Cardiac septum (tissue), 1 donor: Measurements from ENCODE around the gene CCDC6. TPM values are rescaled to one million over a fixed set of nuclear protein-coding genes. Genes with fewer than 3 reads are reported as not detected.
"Not testable (repeated sequence)": the region's sequence is repeated elsewhere in the genome, so short reads cannot be mapped to it uniquely, and the experiment has no call there.

Source experiments
- DNase-seq: peaks from one replicate; pipeline ENCODE4 v3.0.0-alpha.2; 2020; ENCODE audit warnings: low spot score
- intact Hi-C: fragments of 100-400 bp; cut with DNase I; formaldehyde crosslinking; loops from one replicate; pipeline ENCODE4 v1.14.0; 2022
- total RNA-seq: library from RNA; stranded (reverse); fragmentation: NEBNext Ultra II Directional; extraction: Animal tissue kit (Norgen Biotek cat#: 25700); gene quantifications from one replicate; pipeline ENCODE4 v1.2.1, GENCODE V29; 2021
- donor health status: DM: no; HTN: no; CAD: no.

CCDC6 gene
- total RNA-seq, 1 donor from 2014 or later: 20.0 TPM

DNA sequence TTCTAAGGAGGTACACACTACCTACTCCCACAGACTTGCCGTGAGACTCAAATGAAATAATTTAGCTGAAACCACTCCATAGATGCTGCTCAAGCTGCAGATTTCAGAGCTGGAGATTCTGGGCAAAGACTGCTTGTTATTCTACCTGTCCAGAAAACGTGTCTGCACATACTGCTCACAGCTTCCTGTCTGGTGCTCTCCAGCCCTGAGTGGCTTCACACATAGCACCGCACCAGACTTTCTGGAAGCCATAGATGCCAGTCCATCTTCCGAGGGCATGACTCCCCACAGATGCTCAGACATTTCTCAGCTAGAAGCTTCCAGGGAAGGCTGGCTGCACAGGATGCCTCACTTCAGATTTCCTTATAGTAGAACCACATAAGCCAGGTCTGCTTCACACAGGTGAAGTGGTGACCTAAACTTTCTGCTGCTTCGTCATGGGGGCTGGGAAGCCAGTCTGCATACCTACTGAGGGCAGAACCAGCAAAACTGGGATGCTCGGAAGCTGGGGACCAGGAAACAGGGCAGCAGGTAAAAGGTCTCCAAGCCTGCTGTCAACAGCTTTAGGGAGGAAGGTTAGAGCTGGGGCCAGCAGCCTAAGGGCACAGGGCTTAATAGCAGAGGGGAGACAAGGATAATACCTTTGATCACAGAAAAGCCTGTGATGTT is 18.2 kb downstream of the CCDC6 start:
- no peak for DNase-seq
- intact Hi-C loops: no loop called here

DNA sequence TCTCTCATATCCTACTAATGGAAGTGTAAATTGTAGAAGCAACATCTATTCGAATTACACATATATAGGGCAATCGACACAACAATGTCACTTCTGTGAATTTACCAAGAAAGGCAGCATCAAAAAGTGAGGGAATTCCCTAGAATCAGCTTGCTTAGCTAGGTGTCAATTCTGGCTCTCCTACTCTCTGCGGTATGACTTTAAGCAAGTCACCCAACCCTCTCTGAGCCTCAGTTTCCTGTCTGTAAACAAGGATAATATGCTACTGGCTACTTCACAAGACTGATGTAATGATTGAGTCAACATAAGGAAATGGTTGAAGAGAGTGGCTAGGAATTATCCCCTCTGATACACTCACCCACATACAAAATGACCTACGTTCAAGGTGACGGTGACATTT is 19.4 kb downstream of the CCDC6 start:
- no peak for DNase-seq
- intact Hi-C loops: no loop called here

DNA sequence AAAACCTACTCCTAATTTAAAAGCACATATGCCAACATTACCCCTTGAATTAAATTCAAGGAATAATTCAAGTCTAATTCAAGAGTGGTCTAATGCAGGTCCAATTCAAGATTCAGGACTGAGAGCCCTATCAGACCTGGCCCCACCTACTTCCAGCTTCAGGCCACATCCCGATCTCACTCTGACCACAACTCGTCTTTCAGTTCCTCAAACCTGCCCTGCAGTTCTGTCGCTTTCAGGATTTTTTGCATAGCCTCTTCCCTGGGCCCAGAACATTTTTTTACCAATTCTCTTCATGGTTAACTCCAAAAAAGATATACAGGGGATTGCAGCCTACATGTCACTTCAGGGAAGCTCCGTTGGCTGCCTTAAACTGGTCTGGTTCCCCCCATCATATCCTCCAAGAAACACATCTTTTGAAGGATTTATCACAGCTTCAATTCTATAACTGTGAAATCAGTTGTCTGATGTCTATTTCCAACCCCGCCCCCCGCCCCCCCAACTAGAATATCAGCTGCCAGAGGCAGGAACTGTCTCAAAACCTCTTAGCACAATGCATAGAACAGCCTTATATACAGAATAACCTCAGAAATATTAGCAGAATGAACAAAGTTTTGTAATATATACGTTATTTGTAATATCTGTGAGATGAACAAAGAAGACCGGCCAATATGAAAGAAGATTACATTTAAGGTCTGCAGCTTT is 20.8 kb downstream of the CCDC6 start:
- intact Hi-C loops: no loop called here
- no peak for DNase-seq

DNA sequence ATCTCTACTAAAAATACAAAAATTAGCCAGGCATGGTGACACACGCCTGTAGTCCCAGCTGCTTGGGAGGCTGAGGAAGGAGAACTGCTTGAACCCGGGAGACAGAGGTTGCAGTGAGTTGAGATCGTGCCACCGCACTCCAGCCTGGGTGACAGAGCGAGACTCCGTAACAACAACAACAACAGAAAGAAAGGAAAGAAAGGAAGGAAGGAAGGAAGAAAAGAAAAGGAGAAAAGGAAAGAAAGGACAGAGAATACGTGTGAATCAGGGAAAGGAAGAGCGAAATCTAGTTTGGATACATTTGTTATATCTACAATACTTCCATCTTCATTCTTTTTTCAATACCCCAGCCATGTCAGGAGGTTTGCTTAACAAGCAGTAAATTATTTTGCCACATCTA is 21.5 kb downstream of the CCDC6 start:
- intact Hi-C loops, DNase-seq: not testable (repeated sequence)

DNA sequence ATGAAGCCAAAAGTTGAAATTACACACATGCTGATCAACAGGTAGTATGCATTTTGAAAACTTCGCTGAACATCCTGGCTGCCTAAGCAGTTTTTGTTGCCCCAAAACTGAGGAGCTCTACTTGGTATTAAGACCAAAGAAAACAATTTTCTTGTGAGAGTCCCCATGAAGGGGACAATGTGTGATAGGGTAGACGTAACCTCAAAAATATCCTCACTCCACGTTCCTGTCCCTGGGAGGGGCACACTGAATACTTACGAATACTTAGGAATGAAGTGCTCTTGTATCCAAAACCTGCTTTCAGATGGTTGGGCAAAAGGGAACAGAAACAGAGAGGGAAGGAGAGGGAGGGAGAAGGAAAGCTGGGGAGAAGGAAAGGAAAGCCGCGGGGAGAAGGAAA is 24.7 kb downstream of the CCDC6 start:
- DNase-seq: no peak
- intact Hi-C loops: no loop called here

DNA sequence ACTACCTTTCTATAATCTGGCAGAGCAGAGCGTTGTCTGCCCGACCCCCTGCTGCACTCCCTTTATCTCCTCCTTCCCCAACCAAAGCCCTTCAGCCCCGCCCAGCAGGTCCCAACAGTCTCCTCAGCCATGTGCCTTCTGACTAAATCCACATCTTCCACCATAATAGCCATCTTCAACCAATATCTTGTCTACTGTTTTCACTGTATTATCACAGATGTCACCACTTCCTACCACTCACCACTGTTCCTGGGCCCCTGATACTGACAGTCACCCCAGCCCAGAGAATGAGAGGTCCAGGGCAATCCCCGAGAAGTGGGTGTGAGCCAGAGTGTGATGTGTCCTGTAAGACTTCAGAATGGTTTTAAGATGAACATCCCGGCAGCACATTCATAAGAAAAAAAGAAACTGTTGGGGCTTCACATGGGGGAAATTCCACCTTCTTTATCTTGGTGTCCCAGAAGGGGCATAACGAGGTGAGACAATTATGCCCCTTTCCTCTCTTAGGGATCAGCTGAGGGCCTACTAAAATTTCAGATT is 25.3 kb downstream of the CCDC6 start:
- DNase-seq: no peak
- intact Hi-C loops: no loop called here

DNA sequence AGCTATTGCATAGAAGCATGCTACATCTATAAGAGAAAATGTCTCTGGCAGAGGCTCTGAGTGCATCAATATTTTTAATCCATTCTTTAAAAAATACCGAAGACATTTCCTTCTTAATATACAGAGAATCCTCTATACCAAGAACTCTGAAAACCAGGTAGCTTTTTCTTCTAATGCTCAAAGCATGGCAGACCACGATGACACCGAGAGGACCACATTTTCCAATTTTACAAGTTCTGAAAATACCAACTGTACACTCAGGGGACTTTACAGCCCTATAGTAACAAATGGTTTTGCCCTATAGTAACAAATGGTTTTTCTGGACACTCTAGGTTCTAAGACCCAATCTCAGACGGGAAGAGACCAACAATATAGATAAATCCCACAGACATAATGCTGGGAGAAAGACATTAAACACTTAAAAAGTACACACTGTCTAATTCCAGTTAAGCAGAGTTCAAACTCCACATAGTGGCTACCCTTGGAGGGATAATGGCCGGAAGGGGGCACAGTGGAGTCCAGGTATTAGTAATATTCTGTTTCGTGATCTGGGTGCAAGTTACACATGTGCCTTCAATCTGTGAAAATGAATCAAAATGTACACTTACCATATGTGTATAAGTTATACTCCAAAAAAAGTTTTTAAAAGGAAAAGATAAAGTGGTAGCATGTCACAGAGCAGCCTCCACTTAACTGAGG is 26.2 kb downstream of the CCDC6 start:
- intact Hi-C loops: no loop called here
- no peak for DNase-seq

DNA sequence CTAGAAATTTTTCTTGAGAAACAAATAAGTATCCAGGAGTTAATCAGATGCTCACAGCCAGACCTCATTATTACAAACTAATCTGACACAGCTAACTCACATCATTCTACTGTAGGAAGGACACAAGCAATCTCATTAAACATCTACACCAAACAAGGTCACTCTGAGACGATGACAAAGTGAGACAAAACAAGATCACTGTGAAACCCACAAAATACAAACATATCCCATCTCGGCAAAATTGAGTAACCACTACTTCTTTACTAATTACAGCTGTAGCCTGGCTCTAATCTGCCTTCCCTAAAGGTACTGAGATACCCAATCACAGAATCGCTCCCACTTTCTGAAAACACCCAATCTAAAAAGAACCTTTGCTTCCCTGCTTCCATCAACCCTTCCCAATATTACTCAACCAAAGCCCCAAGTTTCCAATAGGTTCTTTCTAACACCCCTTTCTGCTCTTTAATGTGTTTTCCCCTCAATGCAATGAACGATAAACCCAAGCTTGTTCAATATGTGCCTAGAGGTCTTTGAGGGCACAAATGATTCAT is 26.9 kb downstream of the CCDC6 start:
- no peak for DNase-seq
- intact Hi-C loops: no loop called here

DNA sequence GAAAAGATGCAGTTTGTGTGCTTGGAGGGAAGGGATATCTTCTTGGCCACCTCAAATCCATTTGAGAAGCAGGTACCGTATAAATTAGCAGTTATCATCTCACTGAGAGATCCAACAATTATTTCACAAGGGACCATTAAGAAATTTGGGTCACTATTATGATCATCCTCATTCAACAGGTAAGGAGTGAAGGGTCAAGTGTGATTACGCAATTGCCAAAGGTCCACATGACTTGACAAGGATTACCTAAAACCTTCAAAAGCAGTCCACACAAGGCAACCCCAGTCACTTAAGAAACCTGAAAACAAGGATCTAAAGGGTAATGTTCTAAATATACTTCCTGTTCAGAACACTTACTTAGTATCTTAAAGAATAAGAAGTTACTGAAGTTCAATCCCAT is 27.4 kb downstream of the CCDC6 start:
- DNase-seq: no peak
- intact Hi-C loops: no loop called here

DNA sequence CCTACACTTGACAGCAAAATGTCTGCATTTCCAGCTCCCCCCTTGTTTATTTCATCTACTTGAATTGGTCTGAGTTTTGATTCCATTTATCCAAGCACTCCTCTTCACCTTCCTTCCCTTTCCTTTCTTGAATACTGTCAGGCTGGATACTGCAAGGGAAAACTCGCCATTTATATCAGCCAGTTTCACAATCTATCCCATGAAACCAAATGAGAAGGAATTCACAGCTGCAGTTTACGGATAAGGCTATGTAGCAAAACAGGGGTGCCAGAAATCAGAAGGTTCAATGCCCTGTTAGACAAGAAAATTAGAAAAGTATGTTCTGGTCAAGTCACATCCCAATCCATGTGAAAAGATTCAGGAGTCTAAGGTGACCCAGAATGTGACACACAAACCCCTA is 28.1 kb downstream of the CCDC6 start:
- DNase-seq: no peak
- intact Hi-C loops: no loop called here

DNA sequence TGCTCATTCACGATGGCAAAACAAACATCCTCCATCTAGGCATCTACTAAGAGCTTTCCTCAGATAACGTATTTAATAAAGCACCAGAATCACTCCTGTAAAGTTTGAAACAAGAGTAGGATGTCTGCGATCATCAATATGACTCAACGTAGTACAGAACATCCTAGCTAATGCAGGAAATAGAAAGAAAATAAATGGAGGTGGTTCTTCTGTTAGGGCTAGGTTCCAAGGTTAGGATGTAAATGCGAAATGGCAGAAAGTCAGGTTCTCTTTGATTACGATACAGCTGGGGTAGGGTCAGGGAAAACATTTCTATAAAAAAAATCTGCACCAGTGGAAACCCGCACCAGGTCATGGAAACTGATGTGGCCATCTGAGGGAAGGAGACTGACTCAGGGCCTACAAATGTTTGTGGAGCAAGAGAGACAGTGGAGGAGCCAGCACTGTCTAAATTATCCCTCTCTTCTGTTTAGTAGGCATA is 29.1 kb downstream of the CCDC6 start:
- intact Hi-C loops: no loop called here
- no peak for DNase-seq

DNA sequence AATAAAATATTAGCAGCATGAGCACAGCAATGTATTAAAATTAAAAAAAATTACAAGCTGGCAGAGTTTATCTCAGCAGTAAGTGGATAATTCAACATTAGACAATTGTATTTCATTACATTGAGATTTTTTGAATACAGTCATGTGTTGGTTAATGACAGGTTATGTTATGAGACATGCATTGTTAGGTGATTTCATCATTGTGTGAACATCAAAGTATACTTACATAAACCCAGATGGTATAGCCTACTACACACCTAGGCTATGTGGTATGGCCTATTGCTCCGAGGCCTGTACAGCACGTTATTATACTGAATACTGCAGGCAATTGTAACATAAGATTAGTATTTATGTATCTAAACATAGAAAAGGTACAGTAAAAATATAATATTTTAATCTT is 29.7 kb downstream of the CCDC6 start:
- no peak for DNase-seq
- intact Hi-C loops: no loop called here

DNA sequence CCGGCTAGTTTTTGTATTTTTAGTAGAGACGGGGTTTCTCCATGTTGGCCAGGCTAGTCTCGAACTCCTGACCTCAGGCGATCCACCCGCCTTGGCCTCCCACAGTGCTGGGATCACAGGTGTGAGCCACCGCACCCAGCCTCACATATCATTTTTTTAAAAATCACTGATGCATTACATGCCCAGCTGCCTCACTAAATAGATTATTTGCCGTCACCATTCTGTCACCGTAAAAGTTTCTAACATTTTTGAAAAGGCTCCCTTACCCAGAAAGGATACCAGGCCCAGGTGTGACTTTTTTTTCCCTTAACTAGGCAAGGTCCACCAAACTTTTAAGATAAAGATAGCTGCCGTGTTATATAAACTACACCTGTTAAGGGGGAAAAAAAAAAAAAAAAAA is 30.1 kb downstream of the CCDC6 start:
- intact Hi-C loops, DNase-seq: not testable (repeated sequence)

DNA sequence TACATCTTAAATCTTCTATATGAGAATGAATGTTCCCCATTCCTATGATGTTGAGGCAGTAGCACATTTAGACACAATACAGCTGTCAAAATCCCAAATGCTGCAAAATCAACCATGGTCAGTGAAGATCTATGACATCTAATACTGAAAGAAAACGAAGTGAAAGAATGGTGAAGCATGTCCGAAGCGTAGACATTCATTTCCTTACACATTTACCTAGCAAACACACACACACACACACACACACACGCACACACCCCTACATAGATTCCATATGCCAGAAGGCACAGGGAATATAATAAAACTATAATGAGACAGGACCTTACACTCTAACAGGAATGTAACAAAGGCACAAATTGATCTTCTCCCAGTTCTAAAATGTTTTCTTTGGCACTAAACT is 32.5 kb downstream of the CCDC6 start:
- intact Hi-C loops: no loop called here
- no peak for DNase-seq

DNA sequence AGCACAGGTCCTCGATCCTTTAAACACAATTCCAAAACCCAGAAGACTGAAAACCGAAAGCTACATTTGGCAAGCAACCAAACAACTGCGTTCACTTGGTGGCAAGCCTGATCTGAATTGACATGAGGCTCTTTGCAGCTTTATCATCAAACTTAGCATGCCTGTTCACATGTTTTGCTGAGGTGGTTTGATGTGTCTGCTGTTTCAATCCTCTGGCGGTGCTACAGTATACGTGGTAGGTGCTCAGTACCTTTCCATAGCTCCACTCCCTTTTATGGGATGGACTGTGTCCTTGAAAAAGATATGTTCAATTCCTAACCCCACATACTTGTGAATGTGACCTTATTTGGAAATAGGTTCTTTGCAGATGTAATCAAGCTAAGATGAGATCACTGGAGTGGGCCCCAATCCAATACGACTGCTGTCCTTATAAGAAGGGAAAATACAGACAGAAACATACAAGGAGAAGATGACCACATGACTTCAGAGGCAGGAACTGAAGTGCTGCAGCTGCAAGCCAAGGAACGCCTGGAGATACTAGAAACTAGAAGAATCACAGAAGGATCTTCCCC is 33.4 kb downstream of the CCDC6 start:
- intact Hi-C loops: no loop called here
- no peak for DNase-seq

DNA sequence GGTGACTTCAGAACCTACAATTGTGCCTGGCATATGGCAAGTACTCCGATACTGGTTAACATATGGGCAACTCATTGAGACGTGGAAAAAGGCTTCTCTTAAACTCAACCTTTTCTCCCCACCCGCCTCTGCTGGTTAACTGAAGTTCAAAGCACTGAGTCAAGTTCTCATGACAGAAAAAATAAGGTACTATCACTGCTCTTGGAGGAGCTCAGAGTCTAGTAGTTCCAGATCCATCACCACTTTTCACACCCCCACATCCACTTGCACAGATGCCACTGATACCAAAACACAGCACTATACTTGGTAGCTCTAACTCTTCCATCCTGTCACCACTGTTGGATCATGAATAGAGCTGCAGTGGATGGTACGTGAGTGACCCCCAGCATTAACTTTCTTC is 36.2 kb downstream of the CCDC6 start:
- intact Hi-C loops: no loop called here
- DNase-seq: no peak

DNA sequence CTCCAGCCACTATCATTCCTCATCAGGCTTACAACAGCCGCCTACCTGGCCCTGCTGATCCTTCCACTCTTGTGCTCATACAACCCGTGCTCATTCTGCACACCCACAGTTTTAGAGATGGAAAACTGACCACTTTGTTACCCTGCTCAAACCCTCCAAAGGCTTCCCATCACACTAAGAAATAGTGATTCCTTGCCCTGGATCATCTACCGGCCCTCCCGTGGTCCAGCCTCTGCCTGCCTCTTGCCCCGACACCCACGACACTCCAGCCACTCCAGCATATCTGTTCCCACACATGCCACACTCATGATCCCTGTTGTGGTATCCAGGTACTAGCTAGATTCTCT is 36.8 kb downstream of the CCDC6 start:
- intact Hi-C loops: loop anchor here (10.0 kb wide), 1 partner anchor 165 kb away; no protein-coding TSS in a partner anchor
- DNase-seq: no peak

DNA sequence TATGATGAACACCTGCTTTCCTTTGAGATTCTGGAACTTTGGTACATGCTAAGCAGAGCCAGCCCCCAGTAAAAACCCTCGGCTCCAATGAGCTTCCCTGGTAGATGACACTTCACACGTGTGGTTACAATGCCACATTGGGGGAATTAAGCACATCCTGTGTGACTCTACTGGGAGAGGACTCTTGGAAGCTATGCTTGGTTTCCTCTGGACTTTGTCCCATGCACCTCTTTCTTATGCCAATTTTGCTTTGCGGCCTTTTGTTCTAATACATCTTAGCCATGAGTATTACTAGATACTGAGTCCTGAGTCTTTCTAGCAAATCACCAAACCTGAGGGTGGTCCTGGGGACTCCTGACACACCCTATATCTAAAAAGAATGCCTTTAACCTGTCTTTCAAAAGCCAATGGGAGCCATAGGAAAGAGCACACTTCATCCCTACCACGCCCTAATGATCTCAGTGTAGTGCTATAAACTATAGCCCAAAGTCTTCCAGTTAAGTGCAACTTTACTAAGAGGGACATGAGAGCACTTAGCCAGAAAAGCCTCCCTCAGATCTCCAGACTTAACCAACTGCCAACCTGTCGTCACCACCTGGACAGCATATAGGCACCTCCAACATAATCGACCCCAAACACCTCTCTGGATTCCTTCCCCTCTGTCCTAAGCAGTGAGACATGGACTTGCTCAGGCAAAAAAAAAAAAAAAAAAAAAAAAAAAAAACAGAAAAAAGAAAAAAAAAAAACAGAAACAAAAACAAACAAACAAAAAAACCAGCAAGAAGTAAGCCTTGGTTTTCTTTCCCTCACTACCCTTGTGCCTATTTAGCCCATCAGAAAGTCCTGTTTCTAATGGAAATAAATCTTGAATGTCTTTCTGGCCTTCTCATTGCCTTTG is 37.4 kb downstream of the CCDC6 start:
- no peak for DNase-seq
- intact Hi-C loops: loop anchor here (10.0 kb wide), 1 partner anchor 166 kb away; no protein-coding TSS in a partner anchor

DNA sequence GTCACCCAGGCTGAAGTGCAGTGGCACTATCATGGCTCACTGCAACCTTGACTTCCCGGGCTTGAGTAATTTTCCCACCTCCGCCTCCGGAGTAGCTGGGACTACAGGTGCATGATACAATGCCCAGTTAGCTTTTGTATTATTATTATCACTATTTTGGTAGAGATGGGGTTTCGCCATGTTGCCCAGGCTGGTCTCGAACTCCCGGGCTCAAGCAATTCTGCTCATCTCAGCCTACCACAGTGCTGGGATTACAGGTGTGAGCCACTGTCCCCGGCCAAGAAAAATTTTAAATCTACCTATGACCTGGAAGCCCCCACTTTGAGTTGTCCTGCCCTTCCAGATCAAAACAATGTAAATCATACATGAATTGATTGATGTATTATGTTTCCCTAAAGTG is 38.8 kb downstream of the CCDC6 start:
- DNase-seq: no peak
- intact Hi-C loops: loop anchor here (10.0 kb wide), 1 partner anchor 167 kb away; no protein-coding TSS in a partner anchor
